WERI-Rb-1 (cell line): Measurements from ENCODE around the gene ERVK3-1.

Experiments used
- DNase-seq: peaks from one replicate; pipeline ENCODE4 v3.0.0-alpha.2; 2020
- H3K27ac ChIP-seq: fragments of 250-450 bp; sonication (Bioruptor Pico); 2 replicates; pipeline ENCODE4 v1.5.1; 2020; ENCODE audit warnings: mild to moderate bottlenecking, moderate library complexity
- H3K27me3 ChIP-seq: fragments of 250-450 bp; sonication (Bioruptor Pico); 2 replicates; pipeline ENCODE4 v1.5.1; 2021; ENCODE audit warnings: mild to moderate bottlenecking, low read depth, moderate library complexity; ENCODE audit not compliant: insufficient read depth, severe bottlenecking
- H3K36me3 ChIP-seq: fragments of 250-450 bp; sonication (Bioruptor Pico); 2 replicates; pipeline ENCODE4 v1.5.1; 2020; ENCODE audit warnings: mild to moderate bottlenecking, moderate library complexity
- H3K4me3 ChIP-seq: 2 replicates; pipeline ENCODE4 v1.5.1; 2011; ENCODE audit warnings: low read depth, mild to moderate bottlenecking, control low read depth, low read length
- H3K9me3 ChIP-seq: fragments of 250-450 bp; sonication (Bioruptor Pico); 2 replicates; pipeline ENCODE4 v1.5.1; 2021; ENCODE audit warnings: mild to moderate bottlenecking, moderate library complexity; ENCODE audit not compliant: severe bottlenecking
- CTCF ChIP-seq: IDR thresholded peaks from 2 replicates; pipeline ENCODE4 v1.5.1; 2011; ENCODE audit warnings: low read depth, mild to moderate bottlenecking, control low read depth, inconsistent platforms, low read length

The ERVK3-1 gene

GRCh38 chr19:58268344-58268743 is 36.8 kb upstream of the ERVK3-1 start:
- peaks cover 75% of the 10 kb centered on the region for H3K36me3 ChIP-seq
- TF ChIP-seq CTCF = no peak
- peaks cover 55% of the 10 kb centered on the region for H3K9me3 ChIP-seq
- no peak overlapping the region for H3K4me3 ChIP-seq
- H3K27ac ChIP-seq = no peak overlapping the region
- no peak for DNase-seq
- no peaks in the 10 kb centered on the region for H3K27me3 ChIP-seq

- H3K36me3 ChIP-seq = peaks cover 45% of the 10 kb centered on the region
- DNase-seq = no peak
Measured at GRCh38 chr19:58274771-58275201, 30.4 kb upstream of the ERVK3-1 start.

GRCh38 chr19:58275564-58275963 is 29.6 kb upstream of the ERVK3-1 start:
- no peaks in the 10 kb centered on the region for H3K27me3 ChIP-seq
- no peak overlapping the region for H3K27ac ChIP-seq
- peaks cover 6% of the 10 kb centered on the region for H3K9me3 ChIP-seq
- DNase-seq = no peak
- no peak overlapping the region for H3K4me3 ChIP-seq
- H3K36me3 ChIP-seq = peaks cover 50% of the 10 kb centered on the region
- no peak for TF ChIP-seq CTCF

More at GRCh38 chr19:58274771-58275201, 30.4 kb upstream of the ERVK3-1 start:
- peaks cover 8% of the 10 kb centered on the region for H3K9me3 ChIP-seq
- no peak for TF ChIP-seq CTCF
- H3K4me3 ChIP-seq = no peak overlapping the region
- no peak overlapping the region for H3K27ac ChIP-seq
- H3K27me3 ChIP-seq = no peaks in the 10 kb centered on the region

GRCh38 chr19:58277197-58277596 is 28.0 kb upstream of the ERVK3-1 start:
- TF ChIP-seq CTCF = no peak
- peaks cover 50% of the 10 kb centered on the region for H3K36me3 ChIP-seq
- H3K4me3 ChIP-seq = no peak overlapping the region
- no peaks in the 10 kb centered on the region for H3K27me3 ChIP-seq
- DNase-seq = no peak
- H3K9me3 ChIP-seq = peaks cover 2% of the 10 kb centered on the region
- no peak overlapping the region for H3K27ac ChIP-seq

- Histone ChIP-seq H3K27me3 (no peaks in the 10 kb centered on the region), H3K27ac (peak overlapping the region; percentile 88), H3K36me3 (peaks cover 51% of the 10 kb centered on the region), H3K9me3 (no peaks in the 10 kb centered on the region), H3K4me3 (peak overlapping the region; percentile 94)
- no peak for TF ChIP-seq CTCF
- no peak for DNase-seq
Measured at GRCh38 chr19:58277748-58278540, 27.2 kb upstream of the ERVK3-1 start.

GRCh38 chr19:58278541-58279041 is 26.6 kb upstream of the ERVK3-1 start, which contains the start of gene ZNF8:
TSS of gene ZNF8 (plus strand) at chr19:58278955. CDS start at chr19:58279082, 127 bp downstream.
- Histone ChIP-seq H3K9me3 (no peaks in the 10 kb centered on the region), H3K4me3 (peak within 1 kb of the TSS; percentile 94), H3K36me3 (peaks cover 51% of the 10 kb centered on the region), H3K27ac (peak within 1 kb of the TSS; percentile 96), H3K27me3 (no peaks in the 10 kb centered on the region)
- DNase-seq = peak; percentile 99
- no peak for TF ChIP-seq CTCF
